Measurements from ENCODE around the gene DNAJB11.
"Not testable (repeated sequence)": the region's sequence is repeated elsewhere in the genome, so short reads cannot be mapped to it uniquely, and the experiment has no call there.

DNAJB11 gene

GRCh38 chr3:186552408-186553031 lies 18.0 kb upstream of the DNAJB11 start:
- DNase-seq = no peak

DNA sequence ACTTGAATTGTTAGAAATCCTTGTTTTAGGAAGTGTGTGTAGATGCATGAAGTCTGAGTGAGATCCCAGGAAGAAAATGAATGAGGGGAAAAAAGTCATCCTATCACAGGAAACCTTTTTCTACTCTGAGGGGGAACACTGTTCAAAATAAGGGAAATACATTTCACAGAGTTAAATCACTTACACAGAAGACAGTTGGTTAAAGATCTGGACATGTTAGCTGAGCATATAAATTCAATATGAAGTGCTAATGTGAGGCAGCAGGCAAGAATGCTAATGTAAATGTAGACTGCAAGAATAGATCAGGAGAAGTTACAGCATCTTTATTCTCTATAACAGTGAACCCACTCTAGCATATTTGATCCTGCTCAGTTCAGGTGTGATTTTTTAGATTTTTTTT lies 5.9 kb upstream of the DNAJB11 start:
- DNase-seq = no peak

DNA sequence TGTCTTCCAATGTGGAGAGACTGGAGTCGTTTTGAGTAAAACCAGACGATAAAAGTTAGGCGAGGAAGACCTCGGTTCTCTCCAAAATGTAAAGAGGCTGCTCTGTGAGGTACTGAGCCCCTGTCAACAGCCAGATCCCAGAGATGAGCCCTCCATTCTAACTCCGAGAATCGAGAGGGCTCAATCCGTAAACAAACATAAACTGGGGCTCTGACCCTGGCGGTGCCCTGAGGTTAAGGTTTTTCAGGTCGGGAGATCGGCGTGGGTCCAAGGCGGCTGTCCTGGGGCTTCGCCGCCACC lies 3.8 kb upstream of the DNAJB11 start:
- DNase-seq = no peak

GRCh38 chr3:186567072-186567921 lies 3.2 kb upstream of the DNAJB11 start, which contains the start of gene TBCCD1:
TSS of gene TBCCD1 (minus strand) at chr3:186567339. CDS start at chr3:186564329, 3,010 bp downstream.
- peak; percentile 54 to 81 for DNase-seq

DNA sequence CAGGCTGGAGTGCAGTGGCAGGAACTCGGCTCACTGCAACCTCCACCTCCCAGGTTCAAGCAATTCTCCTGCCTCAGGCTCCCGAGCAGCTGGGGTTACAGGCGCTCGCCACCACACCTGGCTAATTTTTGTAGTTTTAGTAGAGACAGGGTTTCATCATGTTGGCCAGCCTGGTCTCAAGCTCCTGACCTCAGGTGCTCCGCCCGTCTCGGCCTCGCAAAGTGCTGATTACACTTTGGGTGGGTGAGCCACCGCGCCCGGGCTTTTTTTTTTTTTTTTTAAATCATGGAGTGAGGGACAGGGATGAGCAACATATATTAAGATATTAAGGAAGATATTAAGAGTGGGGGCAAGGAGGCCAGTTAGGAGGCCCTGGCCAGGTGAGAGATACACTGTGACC lies 1.2 kb upstream of the DNAJB11 start:
- not testable (repeated sequence) for DNase-seq

DNA sequence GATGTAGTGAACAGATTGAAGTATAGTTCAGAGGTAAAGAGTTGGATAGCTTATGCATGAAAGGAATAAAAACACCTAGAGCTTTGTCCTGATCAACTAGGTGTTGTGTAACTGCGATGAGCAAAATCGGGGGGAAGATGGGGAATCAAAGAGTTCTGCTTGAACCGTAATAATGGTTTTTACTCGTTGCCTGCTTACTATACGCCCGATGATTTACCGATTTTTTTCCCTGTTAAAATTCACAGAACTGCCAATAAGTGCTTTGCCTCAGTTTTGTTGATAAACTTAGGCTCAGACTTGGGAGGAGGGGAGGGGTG lies 783 bp upstream of the DNAJB11 start:
- DNase-seq = no peak

DNA sequence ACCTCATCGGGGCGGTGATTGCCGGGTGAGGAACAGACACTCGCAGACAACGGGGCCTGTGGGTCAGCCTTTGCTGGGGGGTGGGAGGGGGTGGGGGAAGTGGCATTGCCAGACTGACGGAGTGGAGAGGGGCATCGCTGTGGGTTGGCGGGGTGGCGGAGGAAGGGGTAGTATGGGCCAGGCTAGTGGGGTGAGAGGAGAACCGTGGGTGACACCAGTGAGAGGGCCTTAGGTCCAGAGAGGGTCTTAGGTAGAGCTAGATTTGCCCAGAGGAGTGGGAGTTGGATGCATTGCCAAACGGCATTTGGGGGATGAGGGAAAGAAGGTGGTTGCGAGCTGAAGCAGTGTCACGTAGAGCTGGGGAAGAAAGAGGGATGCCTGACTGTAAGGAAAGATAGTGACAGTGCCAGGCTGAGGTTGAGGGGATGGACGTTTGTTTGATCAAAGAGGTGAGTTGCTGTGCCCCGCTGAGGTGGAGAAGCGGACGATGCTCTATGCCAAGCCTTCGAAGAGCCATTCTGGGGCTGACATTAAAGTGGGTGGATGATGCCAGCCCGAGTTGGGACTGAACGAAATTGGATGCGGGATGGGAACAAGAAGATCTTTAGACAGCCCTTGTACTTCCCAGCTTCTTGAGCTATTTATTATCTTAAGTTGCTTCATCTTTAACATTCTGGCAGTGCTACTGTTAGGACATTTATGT lies 572 bp downstream of the DNAJB11 start:
- no peak for DNase-seq

DNA sequence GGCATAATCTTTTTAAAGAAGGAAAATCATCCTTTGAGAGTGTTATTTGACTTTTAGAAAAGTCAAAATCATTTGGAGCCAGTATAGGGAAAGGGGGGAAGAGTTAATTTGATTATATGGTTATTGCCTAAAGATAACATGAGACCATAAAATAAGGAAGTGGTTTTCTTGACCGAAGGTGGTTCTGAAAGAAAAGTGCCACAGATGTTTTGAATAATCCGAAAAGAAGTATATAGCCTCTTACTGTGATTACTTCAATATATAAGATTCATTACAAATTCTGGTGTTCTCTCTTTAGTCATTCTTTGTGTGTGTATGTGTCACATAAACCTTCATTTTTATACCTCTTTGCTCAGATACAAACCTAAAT lies 1.1 kb downstream of the DNAJB11 start:
- no peak for DNase-seq

DNA sequence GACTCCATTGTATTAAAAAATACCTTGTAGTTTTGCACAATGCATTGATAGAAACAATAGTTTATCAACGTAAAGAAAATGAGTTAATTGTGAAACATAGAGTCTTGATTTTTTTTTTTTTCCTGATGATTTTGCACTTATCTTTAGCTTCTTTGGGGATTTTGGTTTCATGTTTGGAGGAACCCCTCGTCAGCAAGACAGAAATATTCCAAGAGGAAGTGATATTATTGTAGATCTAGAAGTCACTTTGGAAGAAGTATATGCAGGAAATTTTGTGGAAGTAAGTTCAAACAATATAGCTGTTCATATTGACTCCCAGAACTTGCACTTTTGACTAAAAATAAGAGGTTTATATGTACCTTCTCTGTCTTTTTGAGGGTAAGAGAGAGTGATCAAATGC lies 7.0 kb downstream of the DNAJB11 start:
- DNase-seq = no peak

- no peak for DNase-seq
These were observed 10.3 kb downstream of the DNAJB11 start for GRCh38 chr3:186580785-186581184.

DNA sequence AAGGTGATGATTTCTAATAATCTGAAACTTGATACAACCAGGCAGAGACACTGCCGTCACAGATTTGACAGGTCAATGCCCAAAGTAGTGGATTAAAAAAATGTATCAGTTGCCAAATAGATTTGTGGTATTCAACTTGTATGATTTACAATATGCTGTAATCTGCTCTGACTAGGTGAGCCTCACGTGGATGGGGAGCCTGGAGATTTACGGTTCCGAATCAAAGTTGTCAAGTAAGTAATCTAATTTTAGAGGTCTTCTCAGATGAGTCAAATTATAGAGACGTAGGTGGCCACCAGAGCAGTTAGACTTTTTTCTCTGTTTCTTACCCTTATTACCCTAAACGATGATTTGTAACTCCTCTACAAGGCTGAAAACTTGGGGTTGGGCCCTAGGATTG lies 12.0 kb downstream of the DNAJB11 start:
- no peak for DNase-seq

DNA sequence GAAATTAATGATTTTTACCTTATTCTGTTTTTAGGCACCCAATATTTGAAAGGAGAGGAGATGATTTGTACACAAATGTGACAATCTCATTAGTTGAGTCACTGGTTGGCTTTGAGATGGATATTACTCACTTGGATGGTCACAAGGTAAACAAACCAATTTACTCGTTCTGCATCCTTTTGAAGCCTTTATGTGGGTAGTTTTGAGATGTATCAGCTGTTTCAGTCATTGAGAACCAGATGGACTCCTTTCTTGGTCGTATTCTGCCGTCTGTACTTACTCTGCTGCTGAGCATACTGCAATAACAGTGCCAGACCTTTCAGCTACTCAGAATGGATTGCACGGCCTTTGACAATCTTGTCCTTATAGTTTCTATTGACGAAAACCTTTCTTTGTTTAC lies 13.3 kb downstream of the DNAJB11 start:
- DNase-seq = no peak

DNA sequence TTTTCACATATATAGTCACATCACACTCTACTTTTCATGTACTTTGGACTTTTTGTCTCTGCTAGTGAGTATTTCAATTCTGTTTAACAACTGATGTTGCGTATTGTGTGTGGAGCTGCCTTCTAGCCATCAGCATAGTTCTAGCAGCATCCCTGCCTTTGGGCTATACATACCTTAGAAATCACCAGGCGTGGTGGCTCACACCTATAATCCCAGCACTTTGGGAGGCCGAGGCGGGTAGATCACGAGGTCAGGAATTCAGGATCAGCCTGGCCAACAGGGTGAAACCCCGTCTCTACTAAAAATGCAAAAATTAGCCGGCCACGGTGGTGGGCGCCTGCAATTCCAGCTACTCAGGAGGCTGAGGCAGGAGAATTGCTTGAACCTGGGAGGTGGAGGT lies 15.7 kb downstream of the DNAJB11 start:
- DNase-seq = not testable (repeated sequence)

DNA sequence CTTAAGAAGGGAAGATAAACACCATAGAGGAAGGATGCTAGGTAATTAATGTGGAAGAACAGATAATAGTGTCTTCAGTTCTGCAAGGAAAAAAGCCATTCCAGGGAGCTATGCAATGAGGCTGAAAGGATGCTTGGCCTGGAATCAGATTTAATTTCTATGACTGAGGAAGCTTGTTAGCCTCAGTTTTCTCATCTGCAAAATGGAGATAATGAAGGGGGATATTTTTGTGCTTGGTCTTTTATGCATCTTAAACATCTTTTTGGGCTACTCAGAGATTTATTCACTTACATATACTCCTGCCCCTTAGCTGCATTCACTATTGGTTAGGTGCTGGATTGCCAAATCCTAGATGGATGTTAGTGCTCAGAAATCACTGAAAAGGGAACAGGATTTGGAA lies 16.7 kb downstream of the DNAJB11 start:
- DNase-seq = no peak

- no peak for DNase-seq
These were observed 18.1 kb downstream of the DNAJB11 start for GRCh38 chr3:186588632-186589031.

DNA sequence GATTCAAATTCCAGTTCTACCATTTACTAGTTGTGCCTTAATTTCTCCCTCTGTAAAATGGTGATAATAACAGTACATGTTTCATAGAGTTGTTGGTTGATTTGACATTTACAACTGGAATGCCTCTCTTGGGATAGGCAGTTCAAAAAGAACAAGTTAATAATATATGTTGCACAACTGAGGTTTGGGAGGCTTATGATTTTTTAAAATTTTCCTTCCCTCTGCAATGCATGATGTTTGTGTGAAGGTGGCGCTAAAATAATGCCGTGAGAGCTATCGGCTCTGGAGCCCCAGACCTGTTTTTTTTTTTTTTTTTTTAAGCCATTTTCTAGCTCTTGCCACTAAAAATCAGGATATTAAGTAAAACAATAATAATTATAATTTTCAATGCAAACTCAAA lies 18.6 kb downstream of the DNAJB11 start:
- peak in 1 of 2 experiments; percentile 6 for DNase-seq

GRCh38 chr3:186589856-186590579 lies 19.5 kb downstream of the DNAJB11 start:
- DNase-seq = no peak

- no peak for DNase-seq
These were observed 20.2 kb downstream of the DNAJB11 start for GRCh38 chr3:186590580-186591295.

DNA sequence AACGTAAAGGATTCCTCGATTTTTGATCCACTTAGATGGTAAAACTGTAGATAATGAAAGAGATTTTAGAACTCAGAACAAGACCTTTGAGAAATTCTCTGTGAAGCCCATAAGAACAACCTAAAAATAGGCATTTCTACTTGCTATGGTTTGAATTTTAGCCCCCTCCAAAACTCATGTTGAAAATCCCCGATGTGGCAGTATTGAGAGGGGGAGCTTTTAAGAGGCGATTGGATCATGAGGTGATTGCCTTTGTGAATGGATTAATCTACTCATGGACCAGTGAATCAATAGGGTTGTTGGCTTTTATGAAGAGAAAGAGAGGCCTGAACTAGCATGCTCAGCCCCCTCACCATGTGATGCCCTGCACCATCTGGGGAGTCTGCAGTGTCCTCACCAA lies 22.2 kb downstream of the DNAJB11 start:
- DNase-seq = no peak

DNA sequence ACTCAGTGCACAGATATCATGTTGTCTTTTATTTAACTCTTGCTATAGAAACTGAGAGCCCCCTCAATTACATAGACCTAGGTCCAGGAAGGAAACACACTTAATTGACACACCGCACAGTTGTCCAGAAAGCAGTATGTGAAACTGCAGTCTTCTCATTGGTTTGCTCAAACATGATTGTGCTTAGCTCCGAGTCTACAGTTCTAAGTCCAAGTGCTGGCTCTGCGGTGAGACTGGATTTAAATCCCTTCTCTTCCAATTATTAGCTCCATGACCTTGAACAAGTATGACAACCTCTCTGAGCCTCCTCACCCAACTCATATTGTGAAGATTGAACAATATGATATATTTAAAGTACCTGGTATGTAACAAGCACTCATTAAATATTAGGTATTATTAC lies 23.3 kb downstream of the DNAJB11 start:
- no peak for DNase-seq

DNA sequence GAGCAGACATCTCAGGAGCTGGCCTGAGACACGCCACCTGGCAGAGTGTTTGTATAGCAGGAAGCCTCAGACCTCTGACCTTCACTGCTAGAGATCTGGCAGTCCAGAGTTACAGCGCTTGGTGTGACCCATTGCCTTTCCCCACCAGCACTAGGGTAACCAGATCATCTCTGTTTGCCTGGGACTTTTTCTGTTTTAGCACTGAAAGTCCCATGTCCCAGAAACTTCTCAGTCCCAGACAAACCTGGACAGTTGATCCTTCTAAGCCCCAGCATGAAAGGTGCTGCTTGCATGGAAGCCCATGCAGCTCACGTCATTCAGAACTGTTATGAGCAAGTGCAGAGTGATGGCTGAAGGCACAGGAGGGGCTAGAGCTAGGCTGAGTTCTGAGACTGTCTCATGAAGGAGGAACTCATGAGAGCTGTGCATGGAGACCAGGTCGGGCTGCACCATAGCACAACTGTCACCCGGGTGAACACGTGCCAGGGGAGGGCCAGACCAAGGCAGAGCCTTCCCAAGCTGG lies 24.1 kb downstream of the DNAJB11 start:
- DNase-seq = no peak

- no peak for DNase-seq
These were observed 26.2 kb downstream of the DNAJB11 start for GRCh38 chr3:186596568-186597287.
